BE2C (cell line): ENCODE data around the gene PM20D1.
A peak's percentile ranks its signal among the peaks of the same experiment; 100 is the strongest.

ENCODE experiments used
- DNase-seq: peaks from one replicate; pipeline ENCODE4 v3.0.0-alpha.2; 2020
- H3K27me3 ChIP-seq: fragments of 250-450 bp; sonication (Bioruptor Pico); 2 replicates; pipeline ENCODE4 v1.5.1; 2020; ENCODE audit warnings: mild to moderate bottlenecking
- H3K36me3 ChIP-seq: fragments of 250-450 bp; sonication (Bioruptor Pico); 2 replicates; pipeline ENCODE4 v1.5.1; 2020; ENCODE audit warnings: mild to moderate bottlenecking
- H3K4me1 ChIP-seq: fragments of 250-450 bp; sonication (Bioruptor Pico); 2 replicates; pipeline ENCODE4 v1.5.1; 2020
- H3K4me3 ChIP-seq: 2 replicates; pipeline ENCODE4 v1.5.1; 2011; ENCODE audit warnings: low read depth, low read length
- H3K9me3 ChIP-seq: fragments of 250-450 bp; sonication (Bioruptor Pico); 2 replicates; pipeline ENCODE4 v1.5.1; 2020
- CTCF ChIP-seq: IDR thresholded peaks from 2 replicates; pipeline ENCODE4 v1.5.1; 2012; ENCODE audit warnings: mild to moderate bottlenecking, low read depth, low read length

Gene PM20D1

GRCh38 chr1:205792961-205793673 lies 56.8 kb downstream of the PM20D1 start:
- no peak for TF ChIP-seq CTCF
- Histone ChIP-seq H3K4me3 (no peak overlapping the region), H3K9me3 (no peaks in the 10 kb centered on the region), H3K27me3 (no peaks in the 10 kb centered on the region), H3K4me1 (no peaks in the 10 kb centered on the region), H3K36me3 (no peaks in the 10 kb centered on the region; the same call in 1 of the 2 replicates)
- no peak for DNase-seq

- Histone ChIP-seq H3K27me3 (no peaks in the 10 kb centered on the region), H3K4me1 (no peaks in the 10 kb centered on the region), H3K36me3 (no peaks in the 10 kb centered on the region), H3K9me3 (no peaks in the 10 kb centered on the region), H3K4me3 (no peak overlapping the region)
- DNase-seq, result no peak
- no peak for TF ChIP-seq CTCF
Measured at GRCh38 chr1:205792481-205792881, 57.5 kb downstream of the PM20D1 start.

GRCh38 chr1:205791568-205792180 lies 58.3 kb downstream of the PM20D1 start:
- H3K36me3 ChIP-seq, result no peaks in the 10 kb centered on the region
- no peaks in the 10 kb centered on the region for H3K4me1 ChIP-seq
- TF ChIP-seq CTCF, result peak; percentile 94
- H3K4me3 ChIP-seq, result no peak overlapping the region
- no peaks in the 10 kb centered on the region for H3K9me3 ChIP-seq
- peak; percentile 75 for DNase-seq
- no peaks in the 10 kb centered on the region for H3K27me3 ChIP-seq

GRCh38 chr1:205787287-205787916 lies 62.5 kb downstream of the PM20D1 start:
- no peak for DNase-seq
- Histone ChIP-seq H3K36me3 (no peaks in the 10 kb centered on the region), H3K4me3 (no peak overlapping the region), H3K4me1 (no peaks in the 10 kb centered on the region), H3K9me3 (no peaks in the 10 kb centered on the region), H3K27me3 (no peaks in the 10 kb centered on the region)
- TF ChIP-seq CTCF, result no peak

GRCh38 chr1:205786601-205787000 lies 63.3 kb downstream of the PM20D1 start:
- no peak for TF ChIP-seq CTCF
- no peak for DNase-seq
- H3K9me3 ChIP-seq, result no peaks in the 10 kb centered on the region

GRCh38 chr1:205785446-205785845 lies 64.5 kb downstream of the PM20D1 start:
- Histone ChIP-seq H3K27me3 (no peaks in the 10 kb centered on the region; the same call in 1 of the 2 replicates), H3K4me1 (no peaks in the 10 kb centered on the region), H3K36me3 (no peaks in the 10 kb centered on the region), H3K9me3 (no peaks in the 10 kb centered on the region), H3K4me3 (no peak overlapping the region)
- TF ChIP-seq CTCF, result no peak
- no peak for DNase-seq

More at GRCh38 chr1:205786601-205787000, 63.3 kb downstream of the PM20D1 start:
- no peak overlapping the region for H3K4me3 ChIP-seq
- no peaks in the 10 kb centered on the region for H3K4me1 ChIP-seq
- no peaks in the 10 kb centered on the region for H3K27me3 ChIP-seq
- no peaks in the 10 kb centered on the region for H3K36me3 ChIP-seq
